Mesendoderm (in vitro differentiated cells): ENCODE measurements around the gene ATP13A1.

Experiments
- DNase-seq: peaks from one replicate; pipeline ENCODE4 v3.0.0; 2013
- H2AK5ac ChIP-seq: 2 replicates; pipeline ENCODE4 v1.6.1; 2013; ENCODE audit warnings: low read length, inconsistent platforms
- H2BK120ac ChIP-seq: 2 replicates; pipeline ENCODE4 v1.6.1; 2013; ENCODE audit warnings: low read depth, mild to moderate bottlenecking, low read length, moderate library complexity, mixed read lengths
- H2BK15ac ChIP-seq: replicated peaks from 2 replicates; pipeline ENCODE4 v1.6.1; 2013; ENCODE audit warnings: low read depth, mild to moderate bottlenecking, moderate library complexity
- H2BK5ac ChIP-seq: 2 replicates; pipeline ENCODE4 v1.6.1; 2013; ENCODE audit warnings: low read length, inconsistent platforms
- H3K18ac ChIP-seq: 2 replicates; pipeline ENCODE4 v1.6.1; 2013; ENCODE audit warnings: mild to moderate bottlenecking, low read length, mixed read lengths
- H3K23ac ChIP-seq: one replicate; pipeline ENCODE4 v1.6.1; 2013; ENCODE audit warnings: low read length
- H3K27ac ChIP-seq: 2 replicates; pipeline ENCODE4 v1.5.1; 2013; ENCODE audit warnings: low read depth, mild to moderate bottlenecking, inconsistent platforms, low read length, moderate library complexity
- H3K27me3 ChIP-seq: 2 replicates; pipeline ENCODE4 v1.6.1; 2013; ENCODE audit warnings: low read length, control low read depth, mild to moderate bottlenecking, inconsistent platforms; ENCODE audit not compliant: insufficient read depth, poor library complexity
- H3K36me3 ChIP-seq: 2 replicates; pipeline ENCODE4 v1.6.1; 2013; ENCODE audit warnings: low read length, inconsistent platforms; ENCODE audit not compliant: control insufficient read depth, insufficient read depth
- H3K4ac ChIP-seq: one replicate; pipeline ENCODE4 v1.6.1; 2013; ENCODE audit warnings: low read depth, mild to moderate bottlenecking, low read length, moderate library complexity
- H3K4me1 ChIP-seq: 2 replicates; pipeline ENCODE4 v1.6.1; 2013; ENCODE audit warnings: low read depth, low read length, inconsistent platforms; ENCODE audit not compliant: control insufficient read depth
- H3K4me2 ChIP-seq: 2 replicates; pipeline ENCODE4 v1.6.1; 2013; ENCODE audit warnings: low read length
- H3K4me3 ChIP-seq: 2 replicates; pipeline ENCODE4 v1.5.1; 2013; ENCODE audit warnings: mild to moderate bottlenecking, low read length
- H3K56ac ChIP-seq: one replicate; pipeline ENCODE4 v1.6.1; 2013; ENCODE audit warnings: low read length
- H3K79me1 ChIP-seq: 2 replicates; pipeline ENCODE4 v1.6.1; 2013; ENCODE audit warnings: low read length, inconsistent platforms
- H3K79me2 ChIP-seq: 2 replicates; pipeline ENCODE4 v1.6.1; 2013; ENCODE audit warnings: mild to moderate bottlenecking, low read length; ENCODE audit not compliant: control insufficient read depth, insufficient read depth
- H3K9ac ChIP-seq: 2 replicates; pipeline ENCODE4 v1.6.1; 2013; ENCODE audit warnings: low read length, inconsistent platforms
- H4K5ac ChIP-seq: one replicate; pipeline ENCODE4 v1.6.1; 2013; ENCODE audit warnings: low read length
- H4K8ac ChIP-seq: one replicate; pipeline ENCODE4 v1.6.1; 2013; ENCODE audit warnings: low read depth, mild to moderate bottlenecking, control low read depth, low read length, moderate library complexity
- WGBS: extraction: QIAGEN DNeasy Blood & Tissue Kit; methylation state at CpG from one replicate; pipeline ENCODE4 v1.1.7; 2013; ENCODE audit warnings: low lambda C conversion rate, missing lambda C conversion rate; ENCODE audit not compliant: insufficient coverage; ENCODE audit errors: extremely low coverage; 5-methylcytosine and 5-hydroxymethylcytosine counted together

The ATP13A1 gene

GRCh38 chr19:19655641-19656343, 7.7 kb downstream of the ATP13A1 start:
- H3K4ac ChIP-seq, result no peak overlapping the region
- no peak overlapping the region for H2BK15ac ChIP-seq
- no peak overlapping the region for H3K9ac ChIP-seq
- no peak overlapping the region for H2BK120ac ChIP-seq
- WGBS, result no CpG with 5 or more reads among the region's 27 CpGs
- no peak overlapping the region for H2BK5ac ChIP-seq
- H3K18ac ChIP-seq, result no peak overlapping the region
- DNase-seq, result no peak
- H3K4me1 ChIP-seq, result no peaks in the 10 kb centered on the region
- H3K79me2 ChIP-seq, result peaks cover 3% of the 10 kb centered on the region
- peaks cover 8% of the 10 kb centered on the region for H3K79me1 ChIP-seq
- H3K27ac ChIP-seq, result no peak overlapping the region
- no peak overlapping the region for H3K56ac ChIP-seq
- H2AK5ac ChIP-seq, result no peak overlapping the region
- peaks cover 33% of the 10 kb centered on the region for H3K36me3 ChIP-seq
- no peak overlapping the region for H3K23ac ChIP-seq
- H4K5ac ChIP-seq, result no peak overlapping the region
- H3K4me2 ChIP-seq, result no peak overlapping the region
- no peak overlapping the region for H3K4me3 ChIP-seq
- H3K27me3 ChIP-seq, result no peaks in the 10 kb centered on the region
- H4K8ac ChIP-seq, result no peak overlapping the region

- Histone ChIP-seq H3K4me3 (no peak overlapping the region), H2BK5ac (no peak overlapping the region), H4K5ac (no peak overlapping the region), H2BK15ac (no peak overlapping the region), H3K36me3 (peaks cover 36% of the 10 kb centered on the region), H3K23ac (no peak overlapping the region), H3K79me1 (peaks cover 8% of the 10 kb centered on the region), H3K79me2 (peaks cover 3% of the 10 kb centered on the region), H2BK120ac (no peak overlapping the region), H3K9ac (no peak overlapping the region), H2AK5ac (no peak overlapping the region), H3K27me3 (no peaks in the 10 kb centered on the region), H3K56ac (no peak overlapping the region), H4K8ac (no peak overlapping the region), H3K4me2 (no peak overlapping the region), H3K4me1 (no peaks in the 10 kb centered on the region), H3K4ac (no peak overlapping the region), H3K18ac (no peak overlapping the region), H3K27ac (no peak overlapping the region)
- DNase-seq, result no peak
- no CpG with 5 or more reads among the region's 22 CpGs for WGBS
Observed at GRCh38 chr19:19655051-19655594, 8.4 kb downstream of the ATP13A1 start.

- DNase-seq, result no peak
- Histone ChIP-seq H3K4ac (no peak overlapping the region), H3K79me1 (peaks cover 2% of the 10 kb centered on the region), H2AK5ac (no peak overlapping the region), H4K5ac (no peak overlapping the region), H2BK5ac (no peak overlapping the region), H3K79me2 (no peaks in the 10 kb centered on the region), H3K4me1 (no peaks in the 10 kb centered on the region), H4K8ac (no peak overlapping the region), H3K27me3 (no peaks in the 10 kb centered on the region), H2BK120ac (no peak overlapping the region), H3K36me3 (peaks cover 33% of the 10 kb centered on the region), H3K9ac (no peak overlapping the region), H3K4me3 (no peak overlapping the region), H3K23ac (no peak overlapping the region), H3K18ac (no peak overlapping the region), H3K4me2 (no peak overlapping the region), H3K27ac (no peak overlapping the region), H2BK15ac (no peak overlapping the region), H3K56ac (no peak overlapping the region)
- no CpG with 5 or more reads among the region's 15 CpGs for WGBS
Observed at GRCh38 chr19:19654441-19654840, 9.0 kb downstream of the ATP13A1 start.

GRCh38 chr19:19653597-19654147, 9.8 kb downstream of the ATP13A1 start:
- no peak overlapping the region for H4K5ac ChIP-seq
- H3K79me2 ChIP-seq, result no peaks in the 10 kb centered on the region
- H3K56ac ChIP-seq, result no peak overlapping the region
- peaks cover 2% of the 10 kb centered on the region for H3K79me1 ChIP-seq
- no peak overlapping the region for H3K4ac ChIP-seq
- H3K9ac ChIP-seq, result no peak overlapping the region
- no peak overlapping the region for H3K27ac ChIP-seq
- H3K4me3 ChIP-seq, result no peak overlapping the region
- no peak overlapping the region for H2BK15ac ChIP-seq
- no peak overlapping the region for H3K4me2 ChIP-seq
- no peak overlapping the region for H2AK5ac ChIP-seq
- H3K18ac ChIP-seq, result no peak overlapping the region
- no peaks in the 10 kb centered on the region for H3K27me3 ChIP-seq
- DNase-seq, result no peak
- H4K8ac ChIP-seq, result no peak overlapping the region
- H2BK120ac ChIP-seq, result no peak overlapping the region
- H3K23ac ChIP-seq, result no peak overlapping the region
- no peak overlapping the region for H2BK5ac ChIP-seq
- peaks cover 33% of the 10 kb centered on the region for H3K36me3 ChIP-seq
- H3K4me1 ChIP-seq, result no peaks in the 10 kb centered on the region
- WGBS, result no CpG with 5 or more reads among the region's 23 CpGs

- Histone ChIP-seq H3K9ac (no peak overlapping the region), H3K4me3 (no peak overlapping the region), H3K4me2 (no peak overlapping the region), H4K8ac (no peak overlapping the region), H2BK120ac (no peak overlapping the region), H2AK5ac (no peak overlapping the region), H3K27me3 (no peaks in the 10 kb centered on the region), H3K4ac (no peak overlapping the region), H3K27ac (no peak overlapping the region), H4K5ac (no peak overlapping the region), H3K18ac (no peak overlapping the region), H3K4me1 (no peaks in the 10 kb centered on the region), H3K36me3 (peaks cover 27% of the 10 kb centered on the region), H3K79me2 (no peaks in the 10 kb centered on the region), H2BK5ac (no peak overlapping the region), H3K56ac (no peak overlapping the region), H3K23ac (no peak overlapping the region), H3K79me1 (no peaks in the 10 kb centered on the region), H2BK15ac (no peak overlapping the region)
- no peak for DNase-seq
- WGBS, result no CpG with 5 or more reads among the region's 24 CpGs
Observed at GRCh38 chr19:19652482-19653295, 10.8 kb downstream of the ATP13A1 start.
